Measurements from ENCODE around the gene ARHGAP26.

The ARHGAP26 gene

GRCh38 chr5:143205883-143206195 lies 435.7 kb downstream of the ARHGAP26 start:
- Histone ChIP-seq H3K36me3 (ENCODE audit: insufficient read depth, low read length) (no peaks in the 10 kb centered on the region), H3K4me1 (ENCODE audit: insufficient read depth, low read length) (peaks cover 8% of the 10 kb centered on the region), H3K9me3 (ENCODE audit: control insufficient read depth, insufficient read depth, low read length) (no peaks in the 10 kb centered on the region), H3K9ac (ENCODE audit: low read depth, low read length) (no peak overlapping the region)

DNA sequence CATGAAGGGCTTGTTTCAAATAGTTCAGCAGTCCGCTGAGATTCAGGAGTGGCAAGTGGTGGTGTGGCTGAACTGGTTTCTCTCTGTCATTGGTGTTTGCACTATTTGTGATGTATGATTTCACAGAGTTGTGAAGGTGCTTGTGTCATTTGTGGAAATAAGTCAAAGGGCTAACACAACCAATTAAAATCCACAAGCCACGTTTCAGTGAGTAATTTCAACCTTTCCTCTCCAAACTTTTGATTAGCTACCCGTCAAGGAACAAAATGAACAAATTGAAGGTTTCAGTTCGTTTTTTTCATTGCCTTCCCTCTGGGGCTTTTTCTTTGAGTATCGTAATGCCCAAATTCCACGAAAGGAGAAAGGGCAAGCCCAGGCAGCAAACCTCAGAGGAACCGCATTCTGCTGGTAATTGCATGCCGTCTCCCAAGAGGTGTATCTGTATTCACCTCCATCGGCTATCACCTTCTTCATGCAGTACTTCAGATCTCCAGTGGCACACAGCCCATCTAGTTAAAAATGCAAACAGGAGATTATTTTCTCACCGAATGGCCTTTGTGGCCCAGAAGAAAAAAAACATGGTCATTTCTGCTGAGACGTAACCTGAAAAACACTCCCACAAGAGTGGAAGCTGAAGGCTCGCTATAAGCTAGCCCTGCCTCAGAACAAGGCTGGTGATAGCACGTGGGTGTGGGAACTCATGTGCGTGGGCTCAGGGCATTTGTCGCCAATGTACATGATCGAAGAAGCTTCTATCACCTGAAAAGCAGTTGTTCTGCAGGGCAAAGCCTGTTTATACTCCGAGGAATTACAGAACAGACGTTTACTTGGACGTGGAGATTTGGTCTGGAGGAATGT lies 436.2 kb downstream of the ARHGAP26 start:
- H3K4me1 ChIP-seq (ENCODE audit: insufficient read depth, low read length), result peaks cover 8% of the 10 kb centered on the region
- H3K9me3 ChIP-seq (ENCODE audit: control insufficient read depth, insufficient read depth, low read length), result no peaks in the 10 kb centered on the region
- H3K9ac ChIP-seq (ENCODE audit: low read depth, low read length), result no peak overlapping the region
- H3K36me3 ChIP-seq (ENCODE audit: insufficient read depth, low read length), result no peaks in the 10 kb centered on the region

- Histone ChIP-seq H3K9me3 (ENCODE audit: control insufficient read depth, insufficient read depth, low read length) (no peaks in the 10 kb centered on the region), H3K4me1 (ENCODE audit: insufficient read depth, low read length) (peaks cover 10% of the 10 kb centered on the region), H3K36me3 (ENCODE audit: insufficient read depth, low read length) (no peaks in the 10 kb centered on the region), H3K9ac (ENCODE audit: low read depth, low read length) (no peak overlapping the region)
These were observed 436.9 kb downstream of the ARHGAP26 start for GRCh38 chr5:143207058-143207457.

- Histone ChIP-seq H3K9me3 (ENCODE audit: control insufficient read depth, insufficient read depth, low read length) (no peaks in the 10 kb centered on the region), H3K9ac (ENCODE audit: low read depth, low read length) (no peak overlapping the region), H3K4me1 (ENCODE audit: insufficient read depth, low read length) (peaks cover 13% of the 10 kb centered on the region), H3K36me3 (ENCODE audit: insufficient read depth, low read length) (no peaks in the 10 kb centered on the region)
These were observed 437.6 kb downstream of the ARHGAP26 start for GRCh38 chr5:143207563-143208364.

- Histone ChIP-seq H3K9me3 (ENCODE audit: control insufficient read depth, insufficient read depth, low read length) (no peaks in the 10 kb centered on the region), H3K4me1 (ENCODE audit: insufficient read depth, low read length) (peaks cover 17% of the 10 kb centered on the region), H3K36me3 (ENCODE audit: insufficient read depth, low read length) (no peaks in the 10 kb centered on the region), H3K9ac (ENCODE audit: low read depth, low read length) (no peak overlapping the region)
These were observed 438.1 kb downstream of the ARHGAP26 start for GRCh38 chr5:143208365-143208641.

- Histone ChIP-seq H3K9ac (ENCODE audit: low read depth, low read length) (no peak overlapping the region), H3K9me3 (ENCODE audit: control insufficient read depth, insufficient read depth, low read length) (no peaks in the 10 kb centered on the region), H3K36me3 (ENCODE audit: insufficient read depth, low read length) (no peaks in the 10 kb centered on the region), H3K4me1 (ENCODE audit: insufficient read depth, low read length) (peaks cover 21% of the 10 kb centered on the region)
These were observed 438.8 kb downstream of the ARHGAP26 start for GRCh38 chr5:143208781-143209510.

DNA sequence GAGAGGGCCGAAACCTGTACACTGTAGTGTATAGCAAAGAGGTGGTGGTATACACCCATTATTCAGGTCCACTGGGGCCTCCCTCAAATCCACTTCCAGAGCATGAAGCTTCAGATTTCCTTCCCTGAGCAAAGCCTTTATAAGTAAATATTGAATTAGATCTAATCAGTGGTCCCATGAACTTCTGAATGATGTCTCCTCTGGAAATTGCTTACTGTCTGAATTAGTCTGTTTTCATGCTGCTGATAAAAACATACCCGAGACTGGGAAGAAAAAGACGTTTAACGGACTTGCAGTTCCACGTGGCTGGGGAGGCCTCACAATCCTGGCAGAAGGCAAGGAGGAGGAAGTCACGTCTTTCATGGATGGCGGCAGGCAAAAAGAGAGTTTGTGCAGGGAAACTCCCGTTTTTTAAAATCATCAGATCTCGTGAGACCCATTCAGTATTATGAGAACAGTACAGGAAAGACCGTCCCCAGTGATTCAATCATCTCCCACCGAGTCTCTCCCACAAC lies 439.8 kb downstream of the ARHGAP26 start:
- no peaks in the 10 kb centered on the region for H3K9me3 ChIP-seq (ENCODE audit: control insufficient read depth, insufficient read depth, low read length)
- peaks cover 21% of the 10 kb centered on the region for H3K4me1 ChIP-seq (ENCODE audit: insufficient read depth, low read length)
- H3K36me3 ChIP-seq (ENCODE audit: insufficient read depth, low read length), result no peaks in the 10 kb centered on the region
- no peak overlapping the region for H3K9ac ChIP-seq (ENCODE audit: low read depth, low read length)

- H3K4me1 ChIP-seq (ENCODE audit: insufficient read depth, low read length), result peaks cover 21% of the 10 kb centered on the region
- H3K9me3 ChIP-seq (ENCODE audit: control insufficient read depth, insufficient read depth, low read length), result no peaks in the 10 kb centered on the region
- H3K9ac ChIP-seq (ENCODE audit: low read depth, low read length), result no peak overlapping the region
- no peaks in the 10 kb centered on the region for H3K36me3 ChIP-seq (ENCODE audit: insufficient read depth, low read length)
These were observed 440.4 kb downstream of the ARHGAP26 start for GRCh38 chr5:143210576-143210975.

- Histone ChIP-seq H3K9me3 (ENCODE audit: control insufficient read depth, insufficient read depth, low read length) (no peaks in the 10 kb centered on the region), H3K9ac (ENCODE audit: low read depth, low read length) (no peak overlapping the region), H3K4me1 (ENCODE audit: insufficient read depth, low read length) (peaks cover 17% of the 10 kb centered on the region), H3K36me3 (ENCODE audit: insufficient read depth, low read length) (no peaks in the 10 kb centered on the region)
These were observed 442.1 kb downstream of the ARHGAP26 start for GRCh38 chr5:143212261-143212660.

GRCh38 chr5:143213231-143213850 lies 443.2 kb downstream of the ARHGAP26 start:
- no peaks in the 10 kb centered on the region for H3K36me3 ChIP-seq (ENCODE audit: insufficient read depth, low read length)
- no peaks in the 10 kb centered on the region for H3K9me3 ChIP-seq (ENCODE audit: control insufficient read depth, insufficient read depth, low read length)
- peaks cover 13% of the 10 kb centered on the region for H3K4me1 ChIP-seq (ENCODE audit: insufficient read depth, low read length)
- H3K9ac ChIP-seq (ENCODE audit: low read depth, low read length), result no peak overlapping the region

- Histone ChIP-seq H3K9me3 (ENCODE audit: control insufficient read depth, insufficient read depth, low read length) (no peaks in the 10 kb centered on the region), H3K36me3 (ENCODE audit: insufficient read depth, low read length) (no peaks in the 10 kb centered on the region), H3K4me1 (ENCODE audit: insufficient read depth, low read length) (peaks cover 13% of the 10 kb centered on the region), H3K9ac (ENCODE audit: low read depth, low read length) (no peak overlapping the region)
These were observed 443.7 kb downstream of the ARHGAP26 start for GRCh38 chr5:143213851-143214363.

DNA sequence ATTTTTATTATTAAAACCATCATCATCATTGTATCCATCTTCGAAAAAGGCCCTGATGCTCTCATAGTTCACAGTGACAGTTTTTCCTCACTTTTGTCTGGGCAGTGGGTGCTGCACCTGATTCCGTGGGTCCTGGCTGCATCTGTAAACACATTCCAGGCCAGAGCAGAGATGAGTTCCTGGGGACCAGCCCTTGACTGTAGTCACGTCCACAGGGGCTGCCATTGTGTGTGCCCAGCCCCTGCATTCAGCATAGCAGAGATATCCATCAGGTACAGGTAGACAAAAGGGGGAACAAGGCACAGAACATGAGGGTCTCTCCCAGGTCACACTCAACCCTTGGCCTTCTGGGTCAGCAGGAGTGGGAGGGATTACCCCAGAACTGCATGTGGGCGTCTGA lies 444.3 kb downstream of the ARHGAP26 start:
- Histone ChIP-seq H3K9me3 (ENCODE audit: control insufficient read depth, insufficient read depth, low read length) (no peaks in the 10 kb centered on the region), H3K36me3 (ENCODE audit: insufficient read depth, low read length) (no peaks in the 10 kb centered on the region), H3K9ac (ENCODE audit: low read depth, low read length) (no peak overlapping the region), H3K4me1 (ENCODE audit: insufficient read depth, low read length) (peaks cover 13% of the 10 kb centered on the region)

GRCh38 chr5:143214890-143215289 lies 444.7 kb downstream of the ARHGAP26 start:
- H3K9me3 ChIP-seq (ENCODE audit: control insufficient read depth, insufficient read depth, low read length), result no peaks in the 10 kb centered on the region
- H3K36me3 ChIP-seq (ENCODE audit: insufficient read depth, low read length), result no peaks in the 10 kb centered on the region
- peaks cover 13% of the 10 kb centered on the region for H3K4me1 ChIP-seq (ENCODE audit: insufficient read depth, low read length)
- no peak overlapping the region for H3K9ac ChIP-seq (ENCODE audit: low read depth, low read length)

DNA sequence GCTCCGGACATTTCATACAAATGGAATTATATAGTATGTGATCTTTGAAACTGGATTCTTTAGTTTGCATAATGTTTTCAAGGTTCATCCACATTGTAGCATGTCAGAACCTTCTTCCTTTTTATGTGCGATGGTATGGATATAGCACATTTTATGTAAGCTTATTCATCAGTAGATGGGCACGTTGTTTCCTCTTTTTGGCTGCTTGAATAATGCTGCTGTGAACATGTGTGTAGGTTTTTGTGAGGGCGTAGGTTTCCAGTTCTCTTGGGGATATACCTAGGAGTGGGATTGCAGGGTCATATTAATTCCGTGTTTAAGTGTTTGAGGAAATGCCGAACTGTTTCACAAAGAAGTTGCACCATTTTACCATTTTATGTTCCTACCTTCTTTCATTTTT lies 445.5 kb downstream of the ARHGAP26 start:
- H3K4me1 ChIP-seq (ENCODE audit: insufficient read depth, low read length), result peaks cover 13% of the 10 kb centered on the region

More for the DNA sequence above, 445.5 kb downstream of the ARHGAP26 start:
- Histone ChIP-seq H3K9me3 (ENCODE audit: control insufficient read depth, insufficient read depth, low read length) (no peaks in the 10 kb centered on the region), H3K36me3 (ENCODE audit: insufficient read depth, low read length) (no peaks in the 10 kb centered on the region), H3K9ac (ENCODE audit: low read depth, low read length) (no peak overlapping the region)
